GM06990 (cell line): ENCODE results near the gene C1S.
"Not testable (repeated sequence)": the region's sequence is repeated elsewhere in the genome, so short reads cannot be mapped to it uniquely, and the experiment has no call there.

Source experiments
- DNase-seq: peaks from one replicate; pipeline ENCODE4 v3.0.0-alpha.2; 2011; ENCODE audit not compliant: insufficient read length; ENCODE audit errors: extremely low read depth
- H3K27me3 ChIP-seq: replicated peaks from 2 replicates; pipeline ENCODE4 v1.6.0; 2011; ENCODE audit warnings: low read length; ENCODE audit not compliant: control insufficient read depth, insufficient read depth
- H3K36me3 ChIP-seq: 2 replicates; pipeline ENCODE4 v1.5.1; 2011; ENCODE audit warnings: low read length; ENCODE audit not compliant: control insufficient read depth, insufficient read depth
- H3K4me3 ChIP-seq: replicated peaks from 2 replicates; pipeline ENCODE4 v1.5.1; 2011; ENCODE audit warnings: low read depth, mild to moderate bottlenecking, control low read depth, low read length
- CTCF ChIP-seq: IDR thresholded peaks from 2 replicates; pipeline ENCODE4 v1.5.1; 2011; ENCODE audit warnings: low read length, control low read depth, mild to moderate bottlenecking, inconsistent platforms; ENCODE audit not compliant: insufficient read depth, poor library complexity, severe bottlenecking

The C1S gene

GRCh38 chr12:7101694-7102131 lies 41.2 kb downstream of the C1S start:
- DNase-seq = no peak
- no peak for TF ChIP-seq CTCF
- Histone ChIP-seq H3K27me3 (no peaks in the 10 kb centered on the region), H3K36me3 (peaks cover 3% of the 10 kb centered on the region), H3K4me3 (no peak overlapping the region)

GRCh38 chr12:7102582-7102981 lies 42.1 kb downstream of the C1S start:
- Histone ChIP-seq H3K4me3 (no peak overlapping the region), H3K36me3 (peaks cover 3% of the 10 kb centered on the region), H3K27me3 (no peaks in the 10 kb centered on the region)
- no peak for TF ChIP-seq CTCF
- no peak for DNase-seq

GRCh38 chr12:7103837-7104584 lies 43.5 kb downstream of the C1S start:
- peaks cover 3% of the 10 kb centered on the region for H3K36me3 ChIP-seq
- TF ChIP-seq CTCF = no peak
- H3K27me3 ChIP-seq = no peaks in the 10 kb centered on the region

GRCh38 chr12:7106082-7106481 lies 45.6 kb downstream of the C1S start:
- Histone ChIP-seq H3K27me3 (no peaks in the 10 kb centered on the region), H3K36me3 (peaks cover 6% of the 10 kb centered on the region), H3K4me3 (no peak overlapping the region)
- no peak for DNase-seq
- TF ChIP-seq CTCF = no peak

More at GRCh38 chr12:7103837-7104584, 43.5 kb downstream of the C1S start:
- no peak for DNase-seq
- H3K4me3 ChIP-seq = no peak overlapping the region

GRCh38 chr12:7107181-7107580 lies 46.7 kb downstream of the C1S start:
- not testable (repeated sequence) for DNase-seq, H3K27me3 ChIP-seq, H3K4me3 ChIP-seq

GRCh38 chr12:7107636-7108002 lies 47.1 kb downstream of the C1S start:
- peaks cover 3% of the 10 kb centered on the region for H3K36me3 ChIP-seq
- DNase-seq = no peak
- H3K27me3 ChIP-seq = no peaks in the 10 kb centered on the region
- peak overlapping the region; percentile 93 for H3K4me3 ChIP-seq
- no peak for TF ChIP-seq CTCF

More at GRCh38 chr12:7107181-7107580, 46.7 kb downstream of the C1S start:
- not testable (repeated sequence) for H3K36me3 ChIP-seq
